Measurements from ENCODE around the gene RFTN1. TPM values are rescaled to one million over a fixed set of nuclear protein-coding genes. Genes with fewer than 3 reads are reported as not detected.

The RFTN1 gene
- total and polyA plus RNA-seq, 2 donors (not counting 3 experiments of a cell fraction or from before 2014, with no cell fraction given) = 40.3 to 43.3 TPM

DNA sequence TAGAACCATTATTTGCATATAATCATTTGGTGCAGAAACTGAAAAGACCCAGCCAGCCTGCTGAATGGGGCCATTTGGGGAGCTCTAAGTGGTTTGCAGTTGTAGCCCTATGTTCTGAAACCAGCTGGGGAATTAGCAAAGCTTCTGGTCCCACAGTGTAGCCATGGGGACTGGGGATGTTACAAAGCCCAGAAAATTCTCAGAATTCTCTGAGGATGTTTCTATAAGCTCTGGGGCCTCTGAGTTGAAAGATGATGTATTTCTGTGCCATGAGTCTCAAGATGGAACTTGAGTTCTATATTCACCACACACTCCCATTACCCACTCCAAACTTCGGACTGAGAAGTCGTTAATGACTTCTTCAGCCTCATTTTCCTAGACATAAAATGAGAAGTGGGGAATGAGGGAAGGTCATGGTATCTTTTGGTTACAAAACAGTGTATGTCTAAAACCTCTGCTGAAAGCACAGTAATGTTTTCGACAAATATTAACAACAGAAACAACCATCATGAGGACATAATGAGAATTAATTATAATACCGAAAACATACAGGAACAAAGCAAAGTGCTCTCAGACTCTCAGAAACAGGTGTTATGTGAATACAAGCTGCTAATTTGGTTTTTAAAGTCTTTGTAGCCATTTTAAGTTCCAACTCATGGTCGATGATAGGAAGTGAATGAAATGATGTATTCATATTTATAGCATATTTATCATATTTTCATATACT, 89.4 kb downstream of the RFTN1 start:
- DNase-seq (ENCODE audit: low read depth, low spot score) (no peak), FAIRE-seq (no peak)
- Histone ChIP-seq H3K4me3 (replicated peaks in 1 of 3; ENCODE audit: insufficient read depth in 1 of 3, low read depth in 1 of 3, low read length in 3 of 3) (no peak overlapping the region), H4K20me1 (replicated peaks; ENCODE audit: control insufficient read depth, extremely low read depth, insufficient read depth, low read length) (no peaks in the 10 kb centered on the region), H3K36me3 (ENCODE audit: control insufficient read depth in 2 of 2, extremely low read depth in 1 of 2, insufficient read depth in 2 of 2, low read length in 2 of 2) (no peaks in the 10 kb centered on the region), H3K9ac (replicated peaks; ENCODE audit: extremely low read depth, insufficient read depth, low read length) (no peak overlapping the region), H3K4me1 (ENCODE audit: control insufficient read depth, extremely low read depth, insufficient read depth, low read length) (peaks cover 6% of the 10 kb centered on the region), H3K4me2 (ENCODE audit: insufficient read depth, low read length) (no peak overlapping the region), H3K27ac (ENCODE audit: insufficient read depth, low read depth, low read length) (no peak overlapping the region), H3K9me1 (replicated peaks; ENCODE audit: control insufficient read depth, extremely low read depth, insufficient read depth, low read length) (no peaks in the 10 kb centered on the region), H2AFZ (ENCODE audit: low read depth, low read length) (no peak overlapping the region), H3K9me3 (replicated peaks; ENCODE audit: control insufficient read depth, insufficient read depth, low read length) (no peaks in the 10 kb centered on the region), H3K79me2 (ENCODE audit: control insufficient read depth, insufficient read depth, low read length) (peaks cover 1% of the 10 kb centered on the region), H3K27me3 (ENCODE audit: control insufficient read depth in 2 of 2, insufficient read depth in 2 of 2, low read length in 2 of 2) (no peaks in the 10 kb centered on the region)
- ChIA-PET POLR2A (no interaction called here), CTCF (no interaction called here)
- TF ChIP-seq POLR2AphosphoS5 (IDR thresholded peaks at IDR 0.05; ENCODE audit: insufficient read depth, low read depth, low read length) (no peak), FOS (IDR thresholded peaks at IDR 0.05; ENCODE audit: borderline replicate concordance, insufficient read depth, low read length) (no peak), POLR2A (IDR thresholded peaks at IDR 0.05; ENCODE audit: low read depth, low read length) (no peak), GATA2 (IDR thresholded peaks at IDR 0.05; ENCODE audit: insufficient read depth, insufficient read length, low read depth, low read length) (no peak), JUN (IDR thresholded peaks at IDR 0.05; ENCODE audit: borderline replicate concordance, insufficient read depth, insufficient read length, low read depth) (no peak), EZH2 (IDR thresholded peaks at IDR 0.05; ENCODE audit: borderline replicate concordance, low read depth, low read length, severe bottlenecking) (no peak), MYC (IDR thresholded peaks at IDR 0.05; ENCODE audit: low read depth, low read length) (no peak)
- TF ChIP-seq, protein P1, sequence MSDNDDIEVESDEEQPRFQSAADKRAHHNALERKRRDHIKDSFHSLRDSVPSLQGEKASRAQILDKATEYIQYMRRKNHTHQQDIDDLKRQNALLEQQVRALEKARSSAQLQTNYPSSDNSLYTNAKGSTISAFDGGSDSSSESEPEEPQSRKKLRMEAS (IDR thresholded peaks at IDR 0.05; ENCODE audit: insufficient read depth, insufficient read length) = no peak
- TF ChIP-seq, protein P2, sequence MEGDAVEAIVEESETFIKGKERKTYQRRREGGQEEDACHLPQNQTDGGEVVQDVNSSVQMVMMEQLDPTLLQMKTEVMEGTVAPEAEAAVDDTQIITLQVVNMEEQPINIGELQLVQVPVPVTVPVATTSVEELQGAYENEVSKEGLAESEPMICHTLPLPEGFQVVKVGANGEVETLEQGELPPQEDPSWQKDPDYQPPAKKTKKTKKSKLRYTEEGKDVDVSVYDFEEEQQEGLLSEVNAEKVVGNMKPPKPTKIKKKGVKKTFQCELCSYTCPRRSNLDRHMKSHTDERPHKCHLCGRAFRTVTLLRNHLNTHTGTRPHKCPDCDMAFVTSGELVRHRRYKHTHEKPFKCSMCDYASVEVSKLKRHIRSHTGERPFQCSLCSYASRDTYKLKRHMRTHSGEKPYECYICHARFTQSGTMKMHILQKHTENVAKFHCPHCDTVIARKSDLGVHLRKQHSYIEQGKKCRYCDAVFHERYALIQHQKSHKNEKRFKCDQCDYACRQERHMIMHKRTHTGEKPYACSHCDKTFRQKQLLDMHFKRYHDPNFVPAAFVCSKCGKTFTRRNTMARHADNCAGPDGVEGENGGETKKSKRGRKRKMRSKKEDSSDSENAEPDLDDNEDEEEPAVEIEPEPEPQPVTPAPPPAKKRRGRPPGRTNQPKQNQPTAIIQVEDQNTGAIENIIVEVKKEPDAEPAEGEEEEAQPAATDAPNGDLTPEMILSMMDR (IDR thresholded peaks at IDR 0.05; ENCODE audit: extremely low read depth in 1 of 2, insufficient read depth in 1 of 2, low read depth in 1 of 2, low read length in 2 of 2) = no peak
- no TSS peak for BruUV-seq (replicated peaks)
- dilution Hi-C loops (cut with MboI; ENCODE audit: extremely low pct_ligation_motif_present, low sequenced_read_pairs) = no loop called here
- intact Hi-C loops (cut with micrococcal nuclease) = no loop called here
